ENCODE measurements around the gene KCNV2. TPM values are rescaled to one million over a fixed set of nuclear protein-coding genes. Genes with fewer than 3 reads are reported as not detected.

Gene KCNV2
- polyA plus RNA-seq, 1 donor from 2014 or later = not detected

- Histone ChIP-seq H3K27me3 (ENCODE audit: insufficient read depth, low read depth, low read length) (no peaks in the 10 kb centered on the region), H3F3A (ENCODE audit: insufficient read depth, low read length, poor library complexity, severe bottlenecking) (no peaks in the 10 kb centered on the region), H4K20me1 (ENCODE audit: insufficient read depth) (no peaks in the 10 kb centered on the region), H3K79me2 (replicated peaks; ENCODE audit: insufficient read depth, low read length) (no peaks in the 10 kb centered on the region), H3K4me2 (ENCODE audit: low read length) (no peak overlapping the region), H3K4me3 (ENCODE audit: low read length) (no peak overlapping the region), H3K27ac (ENCODE audit: low read length) (no peak overlapping the region), H3K36me3 (ENCODE audit: insufficient read depth, low read length) (no peaks in the 10 kb centered on the region), H3K9me2 (ENCODE audit: insufficient read depth, low read length) (no peaks in the 10 kb centered on the region), H3K9me3 (ENCODE audit: low read length) (no peaks in the 10 kb centered on the region), H3K9ac (ENCODE audit: low read length) (no peak overlapping the region), H2AFZ (ENCODE audit: low read depth, low read length) (no peak overlapping the region)
- no peak for TF ChIP-seq EP300 (conservative IDR thresholded peaks at IDR 0.05; ENCODE audit: poor library complexity, severe bottlenecking)
- no peak for TF ChIP-seq RAD21 (conservative IDR thresholded peaks at IDR 0.05)
- no peak for TF ChIP-seq REST (IDR thresholded peaks at IDR 0.05; ENCODE audit: borderline replicate concordance)
- no peak for TF ChIP-seq CTCF (IDR thresholded peaks at IDR 0.05; ENCODE audit: poor library complexity, severe bottlenecking)
- no peak for TF ChIP-seq TAF1 (IDR thresholded peaks at IDR 0.05; ENCODE audit: low read depth)
- TF ChIP-seq POLR2AphosphoS5 (IDR thresholded peaks at IDR 0.05) = no peak
These were observed 28.7 kb upstream of the KCNV2 start for GRCh38 chr9:2688636-2689035.

GRCh38 chr9:2691212-2691611 is 26.1 kb upstream of the KCNV2 start:
- TF ChIP-seq RAD21 (conservative IDR thresholded peaks at IDR 0.05) = no peak
- no peak for TF ChIP-seq CTCF (IDR thresholded peaks at IDR 0.05; ENCODE audit: poor library complexity, severe bottlenecking)
- TF ChIP-seq REST (IDR thresholded peaks at IDR 0.05; ENCODE audit: borderline replicate concordance) = no peak
- TF ChIP-seq MXI1 (conservative IDR thresholded peaks at IDR 0.05; ENCODE audit: poor library complexity, severe bottlenecking) = no peak
- no peak for TF ChIP-seq SMC3 (conservative IDR thresholded peaks at IDR 0.05; ENCODE audit: poor library complexity)
- no peak for TF ChIP-seq EZH2 (IDR thresholded peaks at IDR 0.05; ENCODE audit: borderline replicate concordance, insufficient read depth, low read length, poor library complexity, severe bottlenecking)
- TF ChIP-seq POLR2AphosphoS5 (IDR thresholded peaks at IDR 0.05) = no peak
- no peak for TF ChIP-seq TAF1 (IDR thresholded peaks at IDR 0.05; ENCODE audit: low read depth)
- TF ChIP-seq EP300 (conservative IDR thresholded peaks at IDR 0.05; ENCODE audit: poor library complexity, severe bottlenecking) = no peak
- Histone ChIP-seq H3K9me3 (ENCODE audit: low read length) (no peaks in the 10 kb centered on the region), H3K27me3 (ENCODE audit: insufficient read depth, low read depth, low read length) (no peaks in the 10 kb centered on the region), H3K36me3 (ENCODE audit: insufficient read depth, low read length) (no peaks in the 10 kb centered on the region), H3K27ac (ENCODE audit: low read length) (no peak overlapping the region), H2AFZ (ENCODE audit: low read depth, low read length) (no peak overlapping the region), H3K79me2 (replicated peaks; ENCODE audit: insufficient read depth, low read length) (no peaks in the 10 kb centered on the region), H3K9me2 (ENCODE audit: insufficient read depth, low read length) (no peaks in the 10 kb centered on the region), H3K9ac (ENCODE audit: low read length) (no peak overlapping the region), H3K4me3 (ENCODE audit: low read length) (no peak overlapping the region), H3K4me2 (ENCODE audit: low read length) (no peak overlapping the region), H4K20me1 (ENCODE audit: insufficient read depth) (no peaks in the 10 kb centered on the region), H3F3A (ENCODE audit: insufficient read depth, low read length, poor library complexity, severe bottlenecking) (no peaks in the 10 kb centered on the region)
